Inflammatory macrophage (primary cell): Measurements from ENCODE around the gene S1PR4.

ENCODE experiments used
- DNase-seq, 2 donors: peaks; one replicate each; pipeline ENCODE4 v3.0.0-alpha.2; 2020 to 2022
- total RNA-seq, 18 experiments: gene quantifications; one replicate each; lab custom pipeline; 2026; ENCODE audit warnings: mixed read lengths in 6 of 18, inconsistent platforms in 2 of 18; lab: John Stamatoyannopoulos, UW

The S1PR4 gene, protein sequence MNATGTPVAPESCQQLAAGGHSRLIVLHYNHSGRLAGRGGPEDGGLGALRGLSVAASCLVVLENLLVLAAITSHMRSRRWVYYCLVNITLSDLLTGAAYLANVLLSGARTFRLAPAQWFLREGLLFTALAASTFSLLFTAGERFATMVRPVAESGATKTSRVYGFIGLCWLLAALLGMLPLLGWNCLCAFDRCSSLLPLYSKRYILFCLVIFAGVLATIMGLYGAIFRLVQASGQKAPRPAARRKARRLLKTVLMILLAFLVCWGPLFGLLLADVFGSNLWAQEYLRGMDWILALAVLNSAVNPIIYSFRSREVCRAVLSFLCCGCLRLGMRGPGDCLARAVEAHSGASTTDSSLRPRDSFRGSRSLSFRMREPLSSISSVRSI
- total RNA-seq = 1.1 to 38.8 (median 21.2) reads per million in 18 experiments

DNA sequence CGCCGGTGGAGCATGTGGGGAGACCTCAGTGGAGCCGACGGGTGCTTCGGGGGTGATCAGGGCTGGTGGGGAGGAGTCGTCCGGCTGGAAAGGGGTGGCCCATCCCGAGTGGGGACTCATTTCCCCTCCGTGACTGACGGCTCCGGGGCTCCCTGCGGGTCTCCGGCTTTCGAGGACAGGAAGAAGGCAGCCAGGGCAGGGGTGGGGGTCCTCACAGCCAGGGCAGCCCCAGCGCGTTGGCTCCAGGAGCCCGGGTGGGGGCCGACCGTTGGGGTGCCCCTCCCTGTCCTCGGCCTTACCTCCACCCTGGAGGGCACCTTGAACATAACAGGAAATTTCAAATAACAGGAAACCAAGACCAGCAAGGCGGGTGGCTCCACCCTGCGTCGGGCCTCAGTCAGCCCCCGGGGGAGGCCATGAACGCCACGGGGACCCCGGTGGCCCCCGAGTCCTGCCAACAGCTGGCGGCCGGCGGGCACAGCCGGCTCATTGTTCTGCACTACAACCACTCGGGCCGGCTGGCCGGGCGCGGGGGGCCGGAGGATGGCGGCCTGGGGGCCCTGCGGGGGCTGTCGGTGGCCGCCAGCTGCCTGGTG, at the start of gene S1PR4:
TSS of gene S1PR4 (plus strand) at position 393 of the 596 bp plus-strand sequence. CDS start at position 417, 24 bp downstream.
- peak; percentile 46 to 58 for DNase-seq

DNA sequence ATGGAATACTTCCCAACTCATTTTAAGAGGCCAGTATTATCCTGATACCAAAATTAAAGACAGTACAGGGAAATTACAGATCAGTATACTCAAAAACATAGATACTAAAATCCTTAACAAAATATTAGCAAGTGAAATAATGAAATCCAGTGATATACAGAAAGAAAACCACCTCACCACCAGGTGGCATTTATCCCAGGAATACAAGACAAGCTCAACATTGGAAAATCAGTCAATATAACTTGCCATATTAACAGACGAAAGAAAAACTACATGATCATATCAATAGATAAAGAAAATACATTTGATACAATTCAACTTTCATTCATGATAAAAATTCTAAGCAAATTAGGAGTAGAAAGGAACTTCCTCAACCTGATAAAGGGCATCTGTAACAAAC, 49.5 kb upstream of the S1PR4 start:
- DNase-seq = peak; percentile 24 to 31

DNA sequence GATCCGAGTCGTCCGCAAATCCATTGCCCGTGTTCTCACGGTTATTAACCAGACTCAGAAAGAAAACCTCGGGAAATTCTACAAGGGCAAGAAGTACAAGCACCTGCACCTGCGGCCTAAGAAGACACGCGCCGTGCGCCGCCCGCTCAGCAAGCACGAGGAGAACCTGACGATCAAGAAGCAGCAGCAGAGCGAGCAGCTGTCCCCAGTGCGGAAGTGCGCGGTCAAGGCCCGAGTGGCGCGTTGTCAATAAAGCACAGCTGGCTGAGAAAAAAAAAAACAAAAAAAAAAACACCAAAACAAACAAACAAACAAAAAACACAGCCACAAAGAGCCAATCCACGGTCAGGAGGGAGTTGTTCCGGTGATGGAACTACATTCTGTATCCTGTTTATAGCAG, 47.4 kb upstream of the S1PR4 start:
- DNase-seq = no peak

GRCh38 chr19:3132971-3133792, 45.4 kb upstream of the S1PR4 start:
- peak; percentile 82 to 87 for DNase-seq

GRCh38 chr19:3133793-3134116, 44.8 kb upstream of the S1PR4 start:
- no peak for DNase-seq

DNA sequence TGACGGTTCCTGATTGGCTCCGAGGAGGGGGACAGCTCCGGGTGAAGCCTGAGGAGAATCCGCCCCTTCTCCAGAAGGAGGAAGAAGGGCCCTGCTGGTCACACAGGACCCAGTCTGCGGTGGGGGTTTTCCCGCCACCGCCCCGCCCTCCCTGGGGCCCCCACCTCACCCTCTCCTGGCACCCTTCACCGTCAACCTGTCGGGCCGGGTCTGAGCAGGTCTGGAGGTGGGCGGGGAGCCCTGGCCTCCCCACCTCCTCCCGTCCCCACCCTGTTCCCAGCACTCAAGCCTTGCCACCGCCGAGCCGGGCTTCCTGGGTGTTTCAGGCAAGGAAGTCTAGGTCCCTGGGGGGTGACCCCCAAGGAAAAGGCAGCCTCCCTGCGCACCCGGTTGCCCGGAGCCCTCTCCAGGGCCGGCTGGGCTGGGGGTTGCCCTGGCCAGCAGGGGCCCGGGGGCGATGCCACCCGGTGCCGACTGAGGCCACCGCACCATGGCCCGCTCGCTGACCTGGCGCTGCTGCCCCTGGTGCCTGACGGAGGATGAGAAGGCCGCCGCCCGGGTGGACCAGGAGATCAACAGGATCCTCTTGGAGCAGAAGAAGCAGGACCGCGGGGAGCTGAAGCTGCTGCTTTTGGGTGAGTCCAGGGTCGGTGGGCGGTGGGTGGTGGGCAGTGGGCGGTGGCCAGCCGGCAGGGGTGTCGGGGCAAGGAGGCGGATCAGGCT, 42.4 kb upstream of the S1PR4 start, which contains the start of gene GNA15:
TSS of gene GNA15 (plus strand) at position 73 of the 723 bp plus-strand sequence. CDS start at position 491, 418 bp downstream.
- DNase-seq = peak; percentile 65 to 66

- DNase-seq = no peak
Measured at GRCh38 chr19:3136684-3137055, 41.9 kb upstream of the S1PR4 start.

- peak in 1 of 2 donors; percentile 28 for DNase-seq
Measured at GRCh38 chr19:3137119-3137518, 41.5 kb upstream of the S1PR4 start.

GRCh38 chr19:3138268-3138667, 40.3 kb upstream of the S1PR4 start:
- no peak for DNase-seq

DNA sequence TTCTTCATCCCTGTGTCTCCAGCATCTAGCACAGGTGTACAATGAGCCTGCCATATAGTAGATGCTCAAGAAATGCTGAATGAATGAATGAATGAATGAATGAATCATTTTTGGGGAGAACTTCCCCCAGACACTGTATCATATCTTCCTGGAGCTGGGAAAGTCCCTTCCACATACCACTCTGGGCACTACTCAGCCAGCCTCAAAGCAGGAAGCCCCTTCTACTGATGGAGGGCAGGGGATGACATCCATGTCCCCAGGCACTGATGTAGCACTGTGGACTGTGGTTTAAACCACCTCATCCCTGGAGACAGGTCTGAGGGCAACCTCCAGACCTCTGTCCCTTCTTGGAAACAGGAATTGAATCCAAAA, 37.9 kb upstream of the S1PR4 start:
- no peak for DNase-seq

DNA sequence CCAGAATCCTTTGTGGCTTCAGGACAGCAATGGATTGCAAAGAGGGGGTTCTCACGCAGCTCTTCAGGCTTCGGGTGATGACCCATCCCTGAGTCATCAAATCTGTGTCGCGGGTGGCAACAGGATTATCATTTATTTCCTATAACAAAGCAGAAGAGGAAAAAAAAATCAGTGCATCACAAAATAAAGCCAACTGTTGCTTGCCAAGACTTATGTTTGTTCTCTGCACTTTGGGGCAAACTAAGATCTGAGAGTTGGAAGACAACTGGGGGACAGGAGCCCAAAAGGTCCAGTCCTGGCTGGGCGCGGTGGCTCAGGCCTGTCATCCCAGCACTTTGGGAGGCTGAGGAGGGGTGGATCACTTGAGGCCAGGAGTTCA, 36.3 kb upstream of the S1PR4 start:
- DNase-seq = no peak

DNA sequence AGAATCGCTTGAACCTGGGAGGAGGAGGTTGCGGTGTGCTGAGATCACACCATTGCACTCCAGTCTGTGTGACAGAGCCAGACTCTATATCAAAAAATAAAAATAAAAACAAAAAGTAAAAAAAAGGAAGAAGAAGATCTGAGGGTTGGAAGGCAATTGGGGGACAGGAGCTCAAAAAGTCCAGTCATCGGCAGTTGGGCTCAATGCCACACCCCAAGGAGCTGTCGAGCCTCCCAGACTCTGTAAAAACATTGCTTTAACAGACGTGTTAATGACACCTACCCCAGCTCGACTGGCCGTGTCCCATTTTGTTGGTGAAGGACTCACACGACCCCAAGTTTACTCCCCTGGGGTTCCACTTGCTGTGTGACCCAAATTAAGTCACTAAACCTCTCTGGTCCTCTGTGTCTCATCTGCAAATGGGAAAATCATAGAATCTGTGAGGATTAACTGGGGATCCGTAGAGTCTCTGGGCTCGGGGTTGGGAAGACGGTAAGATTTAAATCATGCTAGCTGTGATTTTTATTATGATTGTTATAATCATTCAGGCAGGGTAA, 35.7 kb upstream of the S1PR4 start:
- DNase-seq = peak in 1 of 2 donors; percentile 24

- DNase-seq = peak; percentile 74 to 83
Measured at GRCh38 chr19:3145909-3146676, 32.5 kb upstream of the S1PR4 start.

GRCh38 chr19:3146677-3147100, 31.9 kb upstream of the S1PR4 start:
- peak; percentile 35 to 38 for DNase-seq

GRCh38 chr19:3148503-3148902, 30.1 kb upstream of the S1PR4 start:
- no peak for DNase-seq

GRCh38 chr19:3149089-3149488, 29.5 kb upstream of the S1PR4 start:
- no peak for DNase-seq

DNA sequence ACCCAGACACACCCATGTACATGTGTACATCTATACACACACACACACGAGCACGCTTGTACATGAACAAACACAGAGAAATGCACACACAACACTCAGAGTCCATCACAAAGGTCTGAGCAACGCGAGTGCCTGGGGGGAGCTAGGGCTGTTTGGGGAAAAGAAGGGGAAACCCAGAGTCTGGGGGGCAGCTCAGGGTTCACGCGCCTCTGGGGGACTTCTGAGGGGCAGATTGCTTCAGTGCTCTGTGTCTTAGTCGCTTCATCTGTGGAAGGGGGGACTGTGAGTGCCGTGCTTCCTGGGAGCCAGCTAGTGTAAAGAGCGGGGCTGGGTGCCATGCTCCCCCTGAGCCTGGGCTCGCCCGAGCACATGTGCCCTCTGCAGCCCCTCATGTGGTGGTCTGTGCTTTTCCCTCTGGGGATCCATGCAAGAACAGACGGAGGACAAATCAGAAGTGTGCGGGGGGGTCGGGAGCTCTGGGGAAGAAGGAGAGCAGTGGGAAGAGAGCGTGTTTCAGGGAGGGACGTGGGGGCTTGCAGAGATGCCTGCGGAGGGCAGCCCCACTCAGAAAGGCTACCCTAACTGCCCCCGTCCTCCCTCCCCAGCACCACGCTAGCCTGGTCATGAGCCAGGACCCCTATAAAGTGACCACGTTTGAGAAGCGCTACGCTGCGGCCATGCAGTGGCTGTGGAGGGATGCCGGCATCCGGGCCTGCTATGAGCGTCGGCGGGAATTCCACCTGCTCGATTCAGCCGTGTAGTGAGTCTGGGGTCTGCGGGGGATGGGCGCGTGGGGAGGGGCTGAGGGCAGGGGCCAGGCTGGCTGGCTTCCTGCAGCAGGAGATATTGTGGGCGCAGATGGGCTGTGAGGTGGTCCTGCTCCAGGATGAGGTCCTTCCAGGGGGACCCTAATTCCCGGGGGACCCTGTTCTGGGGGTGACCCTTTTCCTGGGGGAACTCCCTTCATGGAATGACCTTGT, 28.8 kb upstream of the S1PR4 start:
- DNase-seq = no peak

DNA sequence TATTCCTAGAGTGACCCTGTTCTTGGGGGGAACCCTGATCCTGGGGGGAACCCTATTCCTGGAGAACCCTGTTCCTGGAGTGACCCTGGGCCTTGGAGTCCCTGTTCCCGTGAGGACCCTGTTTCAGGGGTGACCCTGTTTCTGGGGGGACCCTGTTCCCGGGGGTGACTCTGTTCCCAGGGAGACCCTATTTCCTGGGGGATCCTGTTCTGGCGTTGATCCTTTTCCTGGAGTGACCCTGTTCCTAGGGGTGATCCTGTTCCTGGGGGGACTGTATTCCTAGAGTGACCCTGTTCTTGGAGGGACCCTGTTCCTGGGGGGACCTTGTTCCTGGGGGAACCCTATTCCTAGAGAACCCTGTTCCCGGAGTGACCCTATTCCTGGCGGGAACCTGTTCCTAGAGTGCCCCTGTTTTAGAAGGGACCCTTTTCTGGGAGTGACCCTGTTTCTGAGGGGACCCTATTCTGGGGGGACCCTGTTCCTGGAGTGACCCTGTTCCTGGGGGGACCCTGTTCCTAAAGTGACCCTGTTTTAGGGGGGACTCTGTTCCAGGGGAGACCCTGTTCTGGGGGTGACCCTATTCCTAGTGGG, 27.7 kb upstream of the S1PR4 start:
- DNase-seq = no peak

DNA sequence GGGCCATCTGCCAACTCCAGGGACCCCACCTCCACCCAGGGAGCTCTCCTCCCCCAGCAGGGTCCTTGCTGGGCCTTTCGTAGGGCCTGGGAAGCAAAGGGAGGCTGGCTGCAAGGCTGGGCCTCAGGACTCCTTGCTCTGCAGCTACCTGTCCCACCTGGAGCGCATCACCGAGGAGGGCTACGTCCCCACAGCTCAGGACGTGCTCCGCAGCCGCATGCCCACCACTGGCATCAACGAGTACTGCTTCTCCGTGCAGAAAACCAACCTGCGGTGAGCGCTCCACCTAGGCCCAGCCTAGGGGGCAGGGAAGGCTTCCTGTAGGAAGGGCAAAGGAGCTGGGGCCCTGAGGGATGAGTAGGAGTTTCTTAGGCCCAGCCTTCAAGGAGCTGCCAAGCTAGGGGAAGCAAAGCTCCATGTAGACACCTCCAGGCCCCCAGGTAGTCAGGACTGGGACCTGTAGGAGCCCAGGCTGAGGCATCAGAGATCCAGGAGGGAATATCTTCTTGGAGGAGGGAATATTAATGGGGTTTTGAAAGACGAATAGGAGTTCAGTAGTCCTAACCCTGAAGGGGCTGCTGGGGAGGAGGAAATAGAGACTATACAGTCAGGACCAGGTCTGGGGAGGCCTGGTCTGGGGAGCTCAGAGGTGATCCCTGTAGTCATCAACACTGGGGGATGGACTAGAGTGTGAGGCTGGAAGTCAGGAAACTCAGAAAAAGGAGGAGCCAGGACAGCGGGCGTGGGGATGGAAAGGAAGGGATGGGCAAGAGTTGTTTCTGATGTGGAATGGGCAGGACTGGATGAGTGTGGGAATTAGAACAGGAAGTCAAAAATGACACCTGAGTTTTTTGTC, 26.8 kb upstream of the S1PR4 start:
- DNase-seq = no peak
